ENCODE measurements around the gene STX10. TPM values are rescaled to one million over a fixed set of nuclear protein-coding genes. Genes with fewer than 3 reads are reported as not detected.

The STX10 gene
- total and polyA plus RNA-seq, 2 donors (not counting 3 experiments of a cell fraction or from before 2014, with no cell fraction given) = 63.1 to 91.6 TPM

GRCh38 chr19:13122275-13122878, 27.8 kb downstream of the STX10 start:
- FAIRE-seq = no peak
- no peak overlapping the region for H2AFZ ChIP-seq (ENCODE audit: low read depth, low read length)
- dilution Hi-C loops (cut with MboI; ENCODE audit: extremely low pct_ligation_motif_present, low sequenced_read_pairs) = no loop called here
- no peak overlapping the region for H3K4me2 ChIP-seq (ENCODE audit: insufficient read depth, low read length)
- ChIA-PET CTCF (no interaction called here), POLR2A (no interaction called here)
- intact Hi-C loops (cut with micrococcal nuclease) = no loop called here
- no peak overlapping the region for H3K4me3 ChIP-seq (replicated peaks in 1 of 3; ENCODE audit: insufficient read depth in 1 of 3, low read depth in 1 of 3, low read length in 3 of 3)
- H3K27me3 ChIP-seq (ENCODE audit: control insufficient read depth in 2 of 2, insufficient read depth in 2 of 2, low read length in 2 of 2) = no peaks in the 10 kb centered on the region
- H3K36me3 ChIP-seq (ENCODE audit: control insufficient read depth in 2 of 2, extremely low read depth in 1 of 2, insufficient read depth in 2 of 2, low read length in 2 of 2) = peaks cover 0 to 7% of the 10 kb centered on the region in 2 experiments
- peaks cover 8% of the 10 kb centered on the region for H3K4me1 ChIP-seq (ENCODE audit: control insufficient read depth, extremely low read depth, insufficient read depth, low read length)
- no peaks in the 10 kb centered on the region for H3K9me3 ChIP-seq (replicated peaks; ENCODE audit: control insufficient read depth, insufficient read depth, low read length)
- H4K20me1 ChIP-seq (replicated peaks; ENCODE audit: control insufficient read depth, extremely low read depth, insufficient read depth, low read length) = no peaks in the 10 kb centered on the region
- no TSS peak for BruUV-seq (replicated peaks)
- no peaks in the 10 kb centered on the region for H3K9me1 ChIP-seq (replicated peaks; ENCODE audit: control insufficient read depth, extremely low read depth, insufficient read depth, low read length)
- TF ChIP-seq CTCF (IDR thresholded peaks at IDR 0.05; ENCODE audit: extremely low read depth in 1 of 2, insufficient read depth in 1 of 2, low read depth in 1 of 2, low read length in 2 of 2) (no peak), EZH2 (IDR thresholded peaks at IDR 0.05; ENCODE audit: borderline replicate concordance, low read depth, low read length, severe bottlenecking) (no peak), GATA2 (IDR thresholded peaks at IDR 0.05; ENCODE audit: insufficient read depth, insufficient read length, low read depth, low read length) (no peak), POLR2AphosphoS5 (IDR thresholded peaks at IDR 0.05; ENCODE audit: insufficient read depth, low read depth, low read length) (no peak), JUN (IDR thresholded peaks at IDR 0.05; ENCODE audit: borderline replicate concordance, insufficient read depth, insufficient read length, low read depth) (no peak), POLR2A (IDR thresholded peaks at IDR 0.05; ENCODE audit: low read depth, low read length) (no peak), FOS (IDR thresholded peaks at IDR 0.05; ENCODE audit: borderline replicate concordance, insufficient read depth, low read length) (no peak), MYC (IDR thresholded peaks at IDR 0.05; ENCODE audit: low read depth, low read length) (no peak), MAX (IDR thresholded peaks at IDR 0.05; ENCODE audit: insufficient read depth, insufficient read length) (no peak)
- H3K79me2 ChIP-seq (ENCODE audit: control insufficient read depth, insufficient read depth, low read length) = peaks cover 81% of the 10 kb centered on the region
- no peak for DNase-seq (ENCODE audit: low read depth, low spot score)
- no peak overlapping the region for H3K9ac ChIP-seq (replicated peaks; ENCODE audit: extremely low read depth, insufficient read depth, low read length)
- no peak overlapping the region for H3K27ac ChIP-seq (ENCODE audit: insufficient read depth, low read depth, low read length)

All from endothelial cell of umbilical vein (primary cell).